Left colon (tissue), 2 donors: ENCODE measurements around the gene VMAC. TPM values are rescaled to one million over a fixed set of nuclear protein-coding genes. Genes with fewer than 3 reads are reported as not detected.
"Not testable (repeated sequence)": the region's sequence is repeated elsewhere in the genome, so short reads cannot be mapped to it uniquely, and the experiment has no call there.

Experiments used
- ATAC-seq: fragments of 200-7000 bp; cut with Tn5 transposase; one replicate; pipeline ENCODE4 v1.9.1; 2020; ENCODE audit warnings: mild to moderate bottlenecking, moderate library complexity
- DNase-seq, 2 donors: peaks; one replicate each; pipeline ENCODE4 v3.0.0-alpha.2; 2020
- intact Hi-C, 2 donors: fragments of 100-400 bp; cut with DNase I in 1 of 2; cut with micrococcal nuclease in 1 of 2; formaldehyde crosslinking; loops; one replicate each; pipeline versions ENCODE4 v1.11.2 to v1.14.0; 2022; cut with DNase I, micrococcal nuclease
- long read RNA-seq: library from polyadenylated mRNA; unstranded; transcript quantifications from one replicate; pipeline ENCODE4 v2.0.0, GENCODE V29; 2021
- total RNA-seq, 2 donors: library from RNA; stranded (reverse); fragmentation: NEBNext Ultra II Directional; extraction: Animal tissue kit (Norgen Biotek cat#: 25700); gene quantifications; one replicate each; pipeline ENCODE4 v1.2.1, GENCODE V29; 2021
- donor health status: DM: no; HTN: no; CAD: no.
- donor health status: DM: yes; HTN: yes; CAD: no.

VMAC gene
- 1 to 10 TPM; 6.0 to 6.3 TPM for total RNA-seq
- long read RNA-seq, transcript VMAC-201 (2 exons, 2,254 nt): major isoform, 5 of 6 reads
- long read RNA-seq, partial matches to known transcripts: 0 of 6 reads
- long read RNA-seq, other reads (novel, unspliced or antisense): 1 of 6 reads

- ATAC-seq (peak; percentile 75), DNase-seq (peak; percentile 100)
- intact Hi-C loops: no loop called here
Observed at GRCh38 chr19:5904352-5905113, at the start of gene VMAC. Gene VMAC (plus strand): TSS chr19:5904872. CDS start chr19:5904891, 19 bp downstream.

- DNase-seq, intact Hi-C loops, ATAC-seq: not testable (repeated sequence)
Observed at GRCh38 chr19:5855151-5855550, 49.5 kb upstream of the VMAC start.

GRCh38 chr19:5857203-5858081, 47.2 kb upstream of the VMAC start:
- intact Hi-C loops: no loop called here
- DNase-seq (no peak), ATAC-seq (no peak)

GRCh38 chr19:5863030-5863665, 41.5 kb upstream of the VMAC start:
- ATAC-seq (no peak), DNase-seq (no peak)
- intact Hi-C loops: no loop called here

GRCh38 chr19:5864013-5864720, 40.5 kb upstream of the VMAC start:
- intact Hi-C loops: no loop called here
- DNase-seq (no peak), ATAC-seq (no peak)

- intact Hi-C loops: no loop called here
- DNase-seq (no peak), ATAC-seq (no peak)
Observed at GRCh38 chr19:5864725-5865486, 39.8 kb upstream of the VMAC start.

GRCh38 chr19:5865772-5866171, 38.9 kb upstream of the VMAC start:
- ATAC-seq (no peak), DNase-seq (no peak)
- intact Hi-C loops: no loop called here

- ATAC-seq (no peak), DNase-seq (no peak)
- intact Hi-C loops: no loop called here
Observed at GRCh38 chr19:5867201-5868136, 37.2 kb upstream of the VMAC start.

GRCh38 chr19:5870986-5871394, 33.7 kb upstream of the VMAC start:
- no peak for DNase-seq
- intact Hi-C loops: no loop called here
- ATAC-seq: no peak

GRCh38 chr19:5873617-5874199, 31.0 kb upstream of the VMAC start:
- intact Hi-C loops: no loop called here
- ATAC-seq: peak; percentile 49
- no peak for DNase-seq

GRCh38 chr19:5874496-5874895, 30.2 kb upstream of the VMAC start:
- intact Hi-C loops, ATAC-seq, DNase-seq: not testable (repeated sequence)

- intact Hi-C loops: no loop called here
- no peak for ATAC-seq
- no peak for DNase-seq
Observed at GRCh38 chr19:5877427-5877826, 27.2 kb upstream of the VMAC start.

GRCh38 chr19:5877882-5878281, 26.8 kb upstream of the VMAC start:
- DNase-seq: no peak
- intact Hi-C loops: no loop called here
- ATAC-seq: no peak

GRCh38 chr19:5880196-5880595, 24.5 kb upstream of the VMAC start:
- ATAC-seq (no peak), DNase-seq (no peak)
- intact Hi-C loops: no loop called here

GRCh38 chr19:5880604-5881078, 24.0 kb upstream of the VMAC start:
- ATAC-seq: peak; percentile 46
- intact Hi-C loops: no loop called here
- DNase-seq: peak; percentile 45 to 68

- DNase-seq: no peak
- no peak for ATAC-seq
- intact Hi-C loops: no loop called here
Observed at GRCh38 chr19:5881543-5882299, 23.0 kb upstream of the VMAC start.
